ENCODE results near the gene NT5C3B.
"Not testable (repeated sequence)": the region's sequence is repeated elsewhere in the genome, so short reads cannot be mapped to it uniquely, and the experiment has no call there.

The NT5C3B gene

DNA sequence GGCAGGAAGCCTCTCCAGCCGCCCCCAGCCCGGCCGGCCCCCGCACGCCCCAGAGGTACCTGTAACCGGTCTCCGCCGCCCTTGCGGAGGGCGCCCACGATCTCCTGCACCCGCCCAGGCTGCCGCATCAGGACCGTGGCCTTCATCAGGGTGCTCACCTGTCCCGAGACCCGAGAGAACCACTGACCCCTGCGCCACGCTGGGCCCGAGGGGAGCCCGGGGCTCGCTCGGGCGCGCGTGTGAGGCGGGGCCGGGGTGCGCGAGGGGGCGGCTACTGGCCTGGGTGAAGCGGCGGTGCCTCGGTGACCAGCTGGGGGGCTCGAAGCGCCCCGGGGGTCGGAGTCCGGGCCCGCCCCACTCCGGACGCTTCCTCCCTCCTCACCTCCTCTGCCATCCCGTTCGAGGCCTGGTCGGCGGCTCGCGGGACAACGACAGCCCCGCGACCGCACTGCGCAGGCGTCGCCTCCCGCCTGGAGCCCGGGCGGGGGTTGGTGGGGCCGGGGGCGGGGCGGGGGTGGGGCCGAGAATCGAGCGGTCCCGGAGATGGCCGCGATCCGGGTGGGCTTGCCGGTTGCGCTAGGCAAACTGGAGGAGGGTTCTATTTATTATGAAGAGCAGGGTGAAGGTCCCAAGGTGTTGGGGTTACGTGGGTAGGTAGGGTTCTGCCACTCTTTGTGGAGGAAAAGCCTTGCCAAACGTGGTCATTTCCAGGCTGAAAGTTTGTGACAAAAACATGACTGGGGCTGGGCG, at the start of gene NT5C3B:
Gene NT5C3B (minus strand): TSS at position 433 of the 750 bp plus-strand sequence. CDS start 39 bp downstream, at position 394.
- peaks cover 16% of the 10 kb centered on the region for H3K36me3 ChIP-seq (ENCODE audit: insufficient read depth, low read length)
- no peaks in the 10 kb centered on the region for H3K27me3 ChIP-seq (ENCODE audit: control insufficient read depth in 1 of 2, insufficient read depth in 2 of 2, low read length in 2 of 2)
- peak within 1 kb of the TSS; percentile 78 to 94 for H3K4me3 ChIP-seq (ENCODE audit: low read depth in 1 of 2, low read length in 2 of 2)
- peaks cover 11% of the 10 kb centered on the region for H3K4me1 ChIP-seq (ENCODE audit: insufficient read depth, low read length)
- H3K9ac ChIP-seq (ENCODE audit: low read length), result peak within 1 kb of the TSS; percentile 54
- no peaks in the 10 kb centered on the region for H3K9me3 ChIP-seq (ENCODE audit: low read length)
- peak within 1 kb of the TSS; percentile 73 for H3K27ac ChIP-seq (ENCODE audit: low read depth, low read length)

DNA sequence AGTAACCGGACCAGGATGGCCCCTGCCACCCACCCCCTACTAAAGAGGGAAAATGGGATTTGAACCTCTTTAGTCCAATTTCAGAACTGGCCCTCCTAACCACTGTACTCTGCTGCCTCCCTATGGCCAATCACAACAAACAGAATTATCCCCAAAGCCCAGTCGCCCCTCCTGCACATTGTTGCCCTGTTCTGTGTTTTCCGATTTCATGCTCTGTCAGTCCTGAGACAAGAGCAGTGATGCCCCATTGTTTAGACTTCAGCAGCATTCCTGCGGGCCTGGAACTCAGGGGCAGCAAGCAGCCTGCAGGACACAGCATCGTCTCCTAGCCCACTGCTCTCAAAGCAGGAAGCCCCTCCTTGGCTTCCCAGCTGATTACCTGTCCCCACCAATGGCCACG, 49.7 kb upstream of the NT5C3B start:
- Histone ChIP-seq H3K27ac (ENCODE audit: low read depth, low read length) (no peak overlapping the region), H3K27me3 (ENCODE audit: control insufficient read depth in 1 of 2, insufficient read depth in 2 of 2, low read length in 2 of 2) (no peaks in the 10 kb centered on the region), H3K9me3 (ENCODE audit: low read length) (no peaks in the 10 kb centered on the region), H3K9ac (ENCODE audit: low read length) (no peak overlapping the region), H3K4me1 (ENCODE audit: insufficient read depth, low read length) (no peaks in the 10 kb centered on the region), H3K36me3 (ENCODE audit: insufficient read depth, low read length) (peaks cover 72% of the 10 kb centered on the region), H3K4me3 (ENCODE audit: low read depth in 1 of 2, low read length in 2 of 2) (no peak overlapping the region)

DNA sequence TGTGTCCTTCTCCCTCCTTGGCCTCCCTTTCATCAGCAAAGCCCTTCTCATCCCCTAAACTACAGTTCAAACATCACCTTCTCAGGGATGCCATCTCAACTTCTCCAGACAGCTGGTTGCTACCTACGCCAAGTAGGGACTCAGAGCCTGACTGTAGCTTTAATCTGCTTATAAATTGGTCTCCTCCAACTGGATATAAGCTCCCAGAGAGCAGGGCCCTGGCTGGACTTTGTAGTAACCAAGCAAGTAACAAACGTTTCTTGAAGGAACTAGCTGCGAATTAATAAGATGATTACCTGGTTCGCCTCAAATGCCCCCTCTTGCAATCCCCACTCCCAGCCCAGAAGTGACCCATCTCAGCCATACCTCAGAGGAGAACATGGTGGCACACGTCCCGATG, 46.7 kb upstream of the NT5C3B start:
- Histone ChIP-seq H3K9ac (ENCODE audit: low read length) (no peak overlapping the region), H3K36me3 (ENCODE audit: insufficient read depth, low read length) (peaks cover 72% of the 10 kb centered on the region), H3K27ac (ENCODE audit: low read depth, low read length) (no peak overlapping the region), H3K4me3 (ENCODE audit: low read depth in 1 of 2, low read length in 2 of 2) (no peak overlapping the region), H3K9me3 (ENCODE audit: low read length) (no peaks in the 10 kb centered on the region), H3K27me3 (ENCODE audit: control insufficient read depth in 1 of 2, insufficient read depth in 2 of 2, low read length in 2 of 2) (no peaks in the 10 kb centered on the region), H3K4me1 (ENCODE audit: insufficient read depth, low read length) (no peaks in the 10 kb centered on the region)

DNA sequence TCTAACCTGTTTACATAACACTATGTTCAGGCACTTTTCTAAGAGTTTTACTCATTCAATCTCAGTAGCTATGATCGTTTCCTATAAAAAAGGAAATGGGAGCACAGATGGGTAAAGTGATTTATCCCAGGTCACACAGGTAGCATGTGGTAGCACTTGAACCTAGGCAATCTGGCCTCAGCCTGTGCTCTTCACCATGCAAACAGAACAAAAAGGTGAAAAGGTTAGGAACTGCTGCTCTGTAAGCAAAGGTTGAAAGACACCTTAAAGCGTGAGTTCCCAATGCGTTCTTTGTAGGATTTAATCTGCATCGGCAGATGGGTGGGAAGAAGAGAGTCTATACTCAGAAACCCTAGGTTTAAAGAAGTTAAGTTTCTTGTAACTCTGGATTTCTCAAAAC, 44.1 kb upstream of the NT5C3B start:
- Histone ChIP-seq H3K27me3 (ENCODE audit: control insufficient read depth in 1 of 2, insufficient read depth in 2 of 2, low read length in 2 of 2) (no peaks in the 10 kb centered on the region), H3K4me1 (ENCODE audit: insufficient read depth, low read length) (no peaks in the 10 kb centered on the region), H3K9ac (ENCODE audit: low read length) (no peak overlapping the region), H3K36me3 (ENCODE audit: insufficient read depth, low read length) (peaks cover 56% of the 10 kb centered on the region), H3K4me3 (ENCODE audit: low read depth in 1 of 2, low read length in 2 of 2) (no peak overlapping the region), H3K9me3 (ENCODE audit: low read length) (no peaks in the 10 kb centered on the region), H3K27ac (ENCODE audit: low read depth, low read length) (no peak overlapping the region)

DNA sequence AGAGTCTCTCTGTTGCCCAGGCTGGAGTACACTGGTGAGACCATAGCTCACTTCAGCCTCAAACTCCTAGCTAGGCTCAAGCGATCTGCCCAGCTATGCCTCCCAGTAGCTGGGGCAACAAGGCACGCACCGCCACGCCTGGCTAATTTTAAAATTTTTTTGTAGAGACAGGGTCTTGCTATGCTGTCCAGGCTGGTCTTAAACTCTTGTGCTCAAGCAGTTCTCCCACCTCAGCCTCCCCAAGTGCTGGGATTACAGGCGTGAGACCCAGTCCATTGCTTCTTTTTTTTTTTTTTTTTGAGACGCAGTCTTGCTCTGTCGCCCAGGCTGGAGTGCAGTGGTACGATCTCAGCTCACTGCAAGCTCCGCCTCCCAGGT, 38.2 kb upstream of the NT5C3B start:
- H3K27me3 ChIP-seq (ENCODE audit: control insufficient read depth in 1 of 2, insufficient read depth in 2 of 2, low read length in 2 of 2); H3K9me3 ChIP-seq (ENCODE audit: low read length); H3K4me1 ChIP-seq (ENCODE audit: insufficient read depth, low read length); H3K9ac ChIP-seq (ENCODE audit: low read length); H3K4me3 ChIP-seq (ENCODE audit: low read depth in 1 of 2, low read length in 2 of 2); H3K27ac ChIP-seq (ENCODE audit: low read depth, low read length): not testable (repeated sequence)
- H3K36me3 ChIP-seq (ENCODE audit: insufficient read depth, low read length), result peaks cover 57% of the 10 kb centered on the region

DNA sequence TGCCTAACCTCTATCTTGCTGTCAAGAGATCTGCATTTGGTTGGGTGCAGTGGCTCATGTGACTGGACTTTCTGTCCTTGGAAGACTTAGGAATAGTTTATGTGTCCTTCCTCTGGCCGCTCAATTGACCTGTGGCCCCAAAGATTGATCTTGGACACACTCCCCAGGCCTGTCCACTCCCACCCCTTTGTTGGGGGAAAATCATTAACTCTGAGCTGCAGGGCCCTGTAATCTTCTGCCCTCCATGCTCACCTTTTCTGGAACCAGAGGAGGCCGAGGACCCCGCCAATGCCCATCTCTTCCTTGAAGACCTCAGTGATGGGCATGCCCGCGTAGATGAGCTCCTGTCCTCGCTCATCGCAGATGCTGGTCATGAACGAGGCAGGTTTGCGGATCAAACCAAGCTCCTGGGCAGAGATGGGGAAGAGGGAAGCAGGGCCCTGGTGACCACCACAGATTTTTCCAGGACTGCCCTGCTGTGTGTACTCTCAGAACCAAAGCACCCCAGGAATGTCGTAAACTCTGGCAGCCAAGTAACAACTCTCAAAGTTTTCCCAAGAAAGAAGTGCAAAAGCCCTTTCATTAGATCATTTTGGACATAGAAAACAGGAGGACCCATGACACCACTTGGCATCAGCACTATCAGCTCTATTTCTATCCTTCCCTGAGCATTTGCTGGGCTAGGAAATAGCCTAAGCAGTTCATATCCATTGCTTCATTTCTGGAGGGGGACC, 37.7 kb upstream of the NT5C3B start:
- Histone ChIP-seq H3K4me1 (ENCODE audit: insufficient read depth, low read length) (no peaks in the 10 kb centered on the region), H3K36me3 (ENCODE audit: insufficient read depth, low read length) (peaks cover 60% of the 10 kb centered on the region), H3K27ac (ENCODE audit: low read depth, low read length) (no peak overlapping the region), H3K9ac (ENCODE audit: low read length) (no peak overlapping the region), H3K27me3 (ENCODE audit: control insufficient read depth in 1 of 2, insufficient read depth in 2 of 2, low read length in 2 of 2) (no peaks in the 10 kb centered on the region), H3K9me3 (ENCODE audit: low read length) (no peaks in the 10 kb centered on the region), H3K4me3 (ENCODE audit: low read depth in 1 of 2, low read length in 2 of 2) (no peak overlapping the region)

DNA sequence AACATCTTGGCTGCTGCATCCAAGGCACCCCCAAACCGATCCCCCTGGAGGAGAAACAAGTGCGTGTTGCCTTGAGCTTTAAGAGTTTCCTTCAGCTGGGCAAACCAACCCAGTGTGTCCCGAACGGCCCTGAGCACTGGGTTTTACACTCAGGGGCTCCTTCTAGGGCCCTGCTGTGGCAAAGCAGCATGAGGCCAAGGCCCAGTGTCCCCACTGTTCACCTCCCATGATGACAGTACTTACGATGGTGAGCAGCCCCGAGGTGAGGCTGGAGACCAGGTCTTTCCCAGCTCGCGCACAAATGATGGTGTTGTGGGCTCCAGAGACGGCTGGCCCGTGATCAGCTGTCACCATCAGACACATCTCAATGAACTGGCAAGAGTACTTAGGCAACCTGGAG, 35.8 kb upstream of the NT5C3B start:
- Histone ChIP-seq H3K27ac (ENCODE audit: low read depth, low read length) (no peak overlapping the region), H3K4me1 (ENCODE audit: insufficient read depth, low read length) (no peaks in the 10 kb centered on the region), H3K9me3 (ENCODE audit: low read length) (no peaks in the 10 kb centered on the region), H3K36me3 (ENCODE audit: insufficient read depth, low read length) (peaks cover 54% of the 10 kb centered on the region), H3K27me3 (ENCODE audit: control insufficient read depth in 1 of 2, insufficient read depth in 2 of 2, low read length in 2 of 2) (no peaks in the 10 kb centered on the region), H3K4me3 (ENCODE audit: low read depth in 1 of 2, low read length in 2 of 2) (no peak overlapping the region), H3K9ac (ENCODE audit: low read length) (no peak overlapping the region)

DNA sequence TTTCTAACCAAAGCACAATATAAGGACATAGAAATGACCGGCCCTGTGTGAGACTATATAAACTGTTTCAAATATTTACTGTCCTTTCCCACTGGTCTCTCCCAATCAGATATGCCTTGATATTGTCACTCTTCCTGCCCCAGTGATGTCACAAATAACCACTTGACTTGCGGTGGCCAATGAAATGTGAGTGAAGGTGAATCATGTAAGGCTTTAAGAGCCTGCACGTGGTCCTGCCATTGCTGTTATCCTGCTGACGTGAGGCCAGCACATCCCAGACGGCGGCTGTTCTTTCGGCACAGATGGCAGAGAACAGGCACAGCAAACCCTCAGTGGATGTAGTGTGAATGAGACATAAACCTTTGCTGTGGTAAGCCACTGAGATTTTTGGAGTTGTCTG, 34.6 kb upstream of the NT5C3B start:
- no peaks in the 10 kb centered on the region for H3K4me1 ChIP-seq (ENCODE audit: insufficient read depth, low read length)
- H3K9ac ChIP-seq (ENCODE audit: low read length), result no peak overlapping the region
- H3K4me3 ChIP-seq (ENCODE audit: low read depth in 1 of 2, low read length in 2 of 2), result no peak overlapping the region
- H3K36me3 ChIP-seq (ENCODE audit: insufficient read depth, low read length), result peaks cover 52% of the 10 kb centered on the region
- H3K27me3 ChIP-seq (ENCODE audit: control insufficient read depth in 1 of 2, insufficient read depth in 2 of 2, low read length in 2 of 2), result no peaks in the 10 kb centered on the region
- H3K27ac ChIP-seq (ENCODE audit: low read depth, low read length), result no peak overlapping the region
- H3K9me3 ChIP-seq (ENCODE audit: low read length), result no peaks in the 10 kb centered on the region

DNA sequence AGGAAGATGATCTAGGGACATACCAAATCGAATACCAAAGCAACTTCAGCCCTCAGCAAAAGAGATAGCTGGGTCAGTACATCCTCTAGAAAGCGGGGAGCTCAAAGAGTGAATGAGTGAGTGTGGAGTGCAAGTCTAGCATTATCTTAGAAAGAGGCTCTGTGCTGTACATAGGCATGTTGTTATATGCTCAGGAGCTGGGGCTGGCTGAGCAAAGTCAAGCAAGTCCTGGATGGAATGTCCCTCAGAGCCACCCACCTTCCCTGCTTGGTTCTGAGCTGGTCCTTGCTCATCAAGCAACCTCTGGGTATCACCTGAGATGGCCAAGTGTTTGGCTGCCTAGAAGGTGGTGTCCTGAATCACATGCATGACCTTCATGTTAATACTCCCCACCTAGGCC, 34.1 kb upstream of the NT5C3B start:
- Histone ChIP-seq H3K4me3 (ENCODE audit: low read depth in 1 of 2, low read length in 2 of 2) (no peak overlapping the region), H3K36me3 (ENCODE audit: insufficient read depth, low read length) (peaks cover 52% of the 10 kb centered on the region), H3K9me3 (ENCODE audit: low read length) (no peaks in the 10 kb centered on the region), H3K4me1 (ENCODE audit: insufficient read depth, low read length) (no peaks in the 10 kb centered on the region), H3K27me3 (ENCODE audit: control insufficient read depth in 1 of 2, insufficient read depth in 2 of 2, low read length in 2 of 2) (no peaks in the 10 kb centered on the region), H3K9ac (ENCODE audit: low read length) (no peak overlapping the region), H3K27ac (ENCODE audit: low read depth, low read length) (no peak overlapping the region)

DNA sequence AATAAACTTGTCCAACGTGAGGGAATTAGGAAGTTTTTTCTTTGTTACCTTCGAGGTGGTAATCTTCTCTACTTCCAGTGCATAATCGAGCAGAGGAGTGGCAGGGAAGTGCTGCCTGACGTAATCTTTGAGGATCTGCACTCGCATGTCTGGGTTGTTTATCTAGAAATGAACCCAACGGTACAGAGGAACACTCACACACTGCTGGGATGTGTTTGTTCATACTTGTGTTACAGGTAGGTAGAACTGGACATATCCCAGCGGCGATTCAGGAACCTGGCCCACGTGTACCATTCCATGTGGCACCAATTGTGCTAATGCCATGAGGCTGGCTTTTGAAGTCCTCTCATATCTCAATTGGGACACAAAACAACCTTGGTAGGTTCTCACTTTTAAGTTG, 33.4 kb upstream of the NT5C3B start:
- Histone ChIP-seq H3K36me3 (ENCODE audit: insufficient read depth, low read length) (peaks cover 52% of the 10 kb centered on the region), H3K27ac (ENCODE audit: low read depth, low read length) (no peak overlapping the region), H3K27me3 (ENCODE audit: control insufficient read depth in 1 of 2, insufficient read depth in 2 of 2, low read length in 2 of 2) (no peaks in the 10 kb centered on the region), H3K9ac (ENCODE audit: low read length) (no peak overlapping the region), H3K9me3 (ENCODE audit: low read length) (no peaks in the 10 kb centered on the region), H3K4me3 (ENCODE audit: low read depth in 1 of 2, low read length in 2 of 2) (no peak overlapping the region), H3K4me1 (ENCODE audit: insufficient read depth, low read length) (no peaks in the 10 kb centered on the region)

DNA sequence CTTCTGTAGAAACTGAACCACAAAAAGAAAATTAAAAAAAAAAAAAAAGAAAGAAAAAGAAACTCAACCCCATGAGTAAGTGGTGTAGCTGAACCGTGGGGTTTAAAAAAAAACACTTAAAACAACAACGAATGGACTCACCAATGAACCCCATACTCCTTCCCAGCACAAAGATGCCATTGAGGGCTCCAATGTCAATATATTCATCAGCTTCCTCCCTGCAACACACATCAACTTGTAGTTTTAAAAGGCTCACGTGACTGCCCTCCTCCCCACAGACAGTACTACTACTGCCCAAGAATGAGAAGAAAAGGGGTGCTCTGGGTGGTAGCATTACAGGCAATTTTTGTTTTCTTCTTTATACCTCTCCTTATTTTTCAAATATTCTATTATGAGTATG, 32.5 kb upstream of the NT5C3B start:
- H3K4me3 ChIP-seq (ENCODE audit: low read depth in 1 of 2, low read length in 2 of 2), result no peak overlapping the region
- H3K9me3 ChIP-seq (ENCODE audit: low read length), result no peaks in the 10 kb centered on the region
- H3K27ac ChIP-seq (ENCODE audit: low read depth, low read length), result no peak overlapping the region
- peaks cover 8% of the 10 kb centered on the region for H3K4me1 ChIP-seq (ENCODE audit: insufficient read depth, low read length)
- no peaks in the 10 kb centered on the region for H3K27me3 ChIP-seq (ENCODE audit: control insufficient read depth in 1 of 2, insufficient read depth in 2 of 2, low read length in 2 of 2)
- H3K9ac ChIP-seq (ENCODE audit: low read length), result no peak overlapping the region
- H3K36me3 ChIP-seq (ENCODE audit: insufficient read depth, low read length), result peaks cover 44% of the 10 kb centered on the region

DNA sequence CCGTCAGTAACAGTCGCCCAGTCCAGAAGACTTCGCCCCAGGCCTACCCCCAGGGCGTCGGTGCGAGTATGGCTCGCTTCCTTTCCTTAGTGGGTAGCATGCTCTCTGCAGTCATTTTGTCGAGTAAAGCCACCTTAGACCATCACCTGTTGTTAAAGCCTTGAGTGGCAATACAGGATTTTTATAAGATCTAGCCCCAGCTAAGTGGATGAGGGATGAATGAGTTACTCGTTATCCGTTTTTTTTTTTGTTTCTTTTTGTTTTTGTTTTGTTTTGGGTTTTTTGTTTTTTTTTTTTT, 29.5 kb upstream of the NT5C3B start:
- Histone ChIP-seq H3K4me3 (ENCODE audit: low read depth in 1 of 2, low read length in 2 of 2) (peak overlapping the region in 1 of 2 donors; percentile 43), H3K36me3 (ENCODE audit: insufficient read depth, low read length) (peaks cover 24% of the 10 kb centered on the region), H3K9me3 (ENCODE audit: low read length) (no peaks in the 10 kb centered on the region), H3K27me3 (ENCODE audit: control insufficient read depth in 1 of 2, insufficient read depth in 2 of 2, low read length in 2 of 2) (no peaks in the 10 kb centered on the region), H3K9ac (ENCODE audit: low read length) (no peak overlapping the region), H3K27ac (ENCODE audit: low read depth, low read length) (peak overlapping the region; percentile 58), H3K4me1 (ENCODE audit: insufficient read depth, low read length) (peaks cover 19% of the 10 kb centered on the region)

Measured in muscle layer of colon (tissue), 2 donors.